Adrenal gland (tissue), 5 donors: ENCODE results near the gene GATA1.

ENCODE experiments used
- CTCF ChIP-seq, 6 experiments: fragments of 450-650 bp in 4 of 6; fragments of 200-600 bp in 2 of 6; sonication (generic) in 1 of 6; IDR thresholded peaks; 1 replicate in 5 of 6; 2 replicates in 1 of 6; pipeline versions ENCODE4 v1.5.1 to v1.8.0; 2016 to 2021; ENCODE audit warnings: antibody characterized with exemption in 6 of 6, mild to moderate bottlenecking in 2 of 6, moderate library complexity in 1 of 6
- POLR2A ChIP-seq, 2 donors: fragments of 450-650 bp; IDR thresholded peaks; one replicate each; pipeline ENCODE4 v1.6.1; 2017; ENCODE audit warnings: antibody characterized with exemption in 2 of 2, mild to moderate bottlenecking in 2 of 2, moderate library complexity in 1 of 2
- donor health status: DM: no; HTN: no; CAD: no.

DNA sequence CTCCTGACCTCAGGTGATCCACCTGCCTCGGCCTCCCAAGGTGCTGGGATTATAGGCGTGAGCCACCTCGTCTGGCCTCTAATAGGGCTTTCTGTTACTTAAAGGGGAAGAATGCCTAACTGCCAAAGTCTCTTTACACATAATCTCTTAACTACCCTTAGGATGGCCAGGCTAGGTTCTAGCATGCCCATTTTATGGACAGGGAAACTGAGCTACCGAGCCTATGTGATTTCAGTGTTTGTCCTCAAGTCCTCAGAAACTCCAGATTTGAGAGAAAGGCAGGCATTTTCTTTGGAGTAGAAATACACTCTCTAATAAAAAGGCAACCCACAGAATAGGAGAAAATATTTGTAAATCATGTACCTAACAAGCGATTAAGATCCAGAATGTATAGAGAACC is 37.2 kb upstream of the GATA1 start:
- TF ChIP-seq CTCF (IDR thresholded peaks at IDR 0.05) (no peak), POLR2A (IDR thresholded peaks at IDR 0.05) (no peak)
